ENCODE measurements around the gene RANBP17.
A peak's percentile ranks its signal among the peaks of the same experiment; 100 is the strongest.
"Not testable (repeated sequence)": the region's sequence is repeated elsewhere in the genome, so short reads cannot be mapped to it uniquely, and the experiment has no call there.

RANBP17 gene

DNA sequence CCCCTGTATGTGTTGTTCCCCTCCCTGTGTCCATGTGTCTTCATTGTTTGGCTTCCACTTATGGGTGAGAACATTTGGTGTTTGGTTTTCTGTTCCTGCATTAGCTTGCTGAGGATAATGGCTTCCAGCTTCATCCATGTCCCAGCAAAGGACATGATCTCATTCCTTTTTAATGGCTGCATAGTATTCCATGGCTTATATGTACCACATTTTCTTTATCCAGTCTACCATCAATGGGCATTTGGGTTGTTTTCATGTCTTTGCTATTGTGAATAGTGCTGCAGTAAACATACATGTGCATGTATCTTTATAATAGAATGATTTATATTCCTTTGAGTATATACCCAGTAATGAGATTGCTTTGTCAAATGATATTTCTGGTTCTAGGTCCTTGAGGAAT is 8.6 kb downstream of the RANBP17 start:
- DNase-seq, result not testable (repeated sequence)

DNA sequence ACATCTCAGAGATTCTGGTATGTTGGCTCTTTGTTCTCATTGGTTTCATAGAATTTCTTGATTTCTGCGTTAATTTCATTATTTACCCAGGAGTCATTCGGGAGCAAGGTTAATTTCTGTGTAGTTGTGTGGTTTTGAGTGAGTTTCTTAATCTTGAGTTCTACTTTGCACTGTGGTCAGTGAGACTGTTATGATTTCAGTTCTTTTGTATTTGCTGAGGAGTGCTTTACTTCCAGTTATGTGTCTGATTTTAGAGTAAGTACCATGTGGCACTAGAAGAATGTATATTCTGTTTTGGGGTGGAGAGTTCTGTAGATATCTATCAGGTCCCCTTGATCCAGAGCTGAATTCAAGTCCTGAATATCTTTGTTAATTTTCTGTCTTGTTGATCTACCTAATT is 12.2 kb downstream of the RANBP17 start:
- DNase-seq, result no peak

DNA sequence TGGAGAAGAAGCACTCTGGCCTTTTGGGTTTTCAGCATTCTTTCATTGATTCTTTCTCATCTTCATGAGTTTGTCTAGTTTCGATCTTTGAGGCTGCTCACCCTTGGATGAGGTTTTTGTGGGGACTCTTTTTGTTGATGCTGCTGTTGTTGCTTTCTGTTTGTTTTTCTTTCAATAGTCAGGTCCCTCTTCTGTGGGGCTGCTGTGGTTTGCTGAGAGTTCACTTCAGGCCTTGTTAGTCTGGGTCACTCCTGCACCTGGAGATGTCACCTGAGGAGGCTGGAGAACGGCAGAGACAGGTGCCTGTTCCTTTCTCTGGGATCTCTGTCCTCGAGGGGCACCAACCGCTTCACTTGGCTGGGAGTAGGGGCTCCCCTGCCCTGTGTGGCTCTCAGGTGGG is 14.0 kb downstream of the RANBP17 start:
- no peak for DNase-seq

DNA sequence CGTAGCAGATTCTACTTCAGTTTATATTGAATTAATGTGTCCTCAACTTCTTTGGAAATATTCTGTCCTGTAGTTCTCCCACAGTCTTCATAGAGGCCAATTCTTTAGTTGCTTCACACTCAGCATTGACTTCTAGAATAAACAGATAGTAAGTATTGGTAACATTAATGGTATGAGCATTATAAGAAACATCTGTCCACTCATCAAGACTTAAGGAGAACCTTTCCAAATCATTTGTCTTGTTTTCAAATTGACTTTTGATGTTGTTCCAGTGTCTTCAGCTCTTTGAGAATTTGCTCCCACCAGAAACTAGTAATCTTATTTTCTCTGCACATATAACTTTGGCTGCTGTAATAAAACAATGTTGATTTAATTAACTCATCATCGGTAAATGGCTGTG is 18.3 kb downstream of the RANBP17 start:
- DNase-seq, result no peak

DNA sequence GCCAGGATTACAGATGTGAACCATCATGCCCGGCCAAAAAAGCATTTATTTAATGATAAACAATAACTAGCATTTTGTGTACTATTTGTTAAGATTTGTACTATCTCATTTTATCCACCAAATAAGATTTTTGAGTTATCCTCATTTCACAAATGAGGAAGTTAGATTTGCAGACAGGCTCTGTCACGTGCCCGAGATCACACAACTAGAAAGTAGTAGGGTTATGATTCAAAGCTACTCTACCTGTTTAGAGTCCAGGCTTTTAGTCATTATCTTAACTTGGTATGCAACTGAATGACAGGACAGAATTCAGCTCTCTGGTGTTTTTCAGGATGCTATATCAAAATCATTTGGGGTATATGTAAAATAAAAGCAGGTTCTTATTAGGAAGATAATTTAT is 20.5 kb downstream of the RANBP17 start:
- no peak for DNase-seq

DNA sequence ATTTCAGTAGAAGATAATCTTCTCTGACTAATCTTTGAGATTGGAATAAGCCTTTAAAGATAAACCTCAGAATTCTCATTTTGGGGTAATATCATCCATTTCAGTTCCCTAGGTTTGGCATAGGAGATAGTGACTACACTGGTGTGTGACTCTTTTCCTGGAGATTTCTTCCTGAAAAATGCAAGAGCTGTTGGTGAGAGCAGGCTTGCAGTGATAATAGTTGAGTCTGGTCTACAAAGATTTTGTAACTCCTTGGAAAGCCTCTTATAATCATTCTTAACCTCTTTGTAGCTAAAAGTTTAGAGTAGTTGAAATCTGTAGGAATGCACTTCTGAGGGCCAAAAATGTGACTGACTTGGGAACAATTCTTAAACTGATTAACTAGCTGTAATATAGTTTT is 23.4 kb downstream of the RANBP17 start:
- DNase-seq, result no peak

DNA sequence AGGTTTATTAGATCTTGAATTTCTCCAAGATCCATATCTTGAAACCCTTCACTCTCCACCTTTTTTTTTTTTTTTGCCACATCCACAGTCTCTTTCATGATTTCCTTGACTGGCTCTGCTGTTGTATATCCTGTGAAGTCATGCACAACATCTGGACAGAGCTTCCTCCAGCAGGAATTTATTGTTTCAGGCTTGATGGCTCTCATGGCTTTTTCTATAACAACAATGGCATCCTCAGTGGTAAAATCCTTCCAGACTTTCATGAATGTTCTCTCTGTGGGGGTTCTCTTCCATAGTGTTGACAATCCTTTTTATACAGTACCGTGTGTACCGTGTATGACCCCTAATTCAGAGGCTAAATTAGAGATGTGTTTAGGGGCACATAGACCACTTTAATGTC is 24.0 kb downstream of the RANBP17 start:
- DNase-seq, result no peak

DNA sequence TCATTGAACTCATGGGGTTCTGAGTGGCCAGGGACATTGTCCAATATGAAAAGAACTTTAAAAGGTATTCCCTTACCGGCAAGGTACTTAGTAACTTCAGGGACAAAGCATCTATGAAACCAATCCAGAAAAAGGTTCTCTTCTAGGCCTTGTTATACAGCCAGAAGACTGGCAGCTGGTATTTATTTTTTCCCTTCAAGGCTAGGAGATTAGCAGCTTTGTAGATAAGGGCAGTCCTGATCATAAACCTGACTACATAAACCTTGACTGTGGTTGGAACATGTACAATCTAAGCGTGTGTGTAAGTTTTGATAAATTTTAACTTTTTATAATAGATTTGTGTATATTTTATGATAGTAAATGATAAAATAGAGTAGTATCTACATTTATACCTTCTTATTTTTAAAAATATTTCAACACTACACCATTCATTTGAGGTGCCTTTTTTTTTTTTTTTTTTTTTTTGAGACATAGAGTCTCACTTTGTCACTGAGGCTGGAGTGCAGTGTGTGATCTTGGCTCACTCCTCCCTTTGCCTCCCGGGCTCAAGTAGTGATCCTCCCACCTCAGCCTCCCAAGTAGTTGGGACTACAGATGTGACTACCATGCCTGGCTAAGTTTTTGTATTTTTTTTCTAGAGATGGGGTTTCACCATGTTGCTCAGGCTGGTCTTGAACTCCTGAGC is 24.5 kb downstream of the RANBP17 start:
- DNase-seq, result no peak

DNA sequence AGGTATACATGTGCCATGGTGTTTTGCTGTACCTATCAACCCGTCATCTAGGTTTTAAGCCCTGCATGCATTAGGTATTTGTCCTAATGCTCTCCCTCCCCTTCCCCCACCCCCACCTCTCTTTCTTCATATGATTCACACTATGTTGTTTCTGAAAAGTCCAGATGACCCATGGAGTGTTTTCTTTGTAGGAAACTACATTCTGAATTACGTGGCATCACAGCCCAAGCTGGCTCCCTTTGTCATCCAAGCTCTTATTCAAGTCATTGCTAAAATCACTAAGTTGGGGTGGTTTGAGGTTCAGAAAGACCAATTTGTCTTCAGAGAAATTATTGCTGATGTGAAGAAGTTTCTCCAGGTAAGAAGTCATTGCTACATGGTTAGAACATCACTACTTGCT is 30.4 kb downstream of the RANBP17 start:
- DNase-seq, result no peak

DNA sequence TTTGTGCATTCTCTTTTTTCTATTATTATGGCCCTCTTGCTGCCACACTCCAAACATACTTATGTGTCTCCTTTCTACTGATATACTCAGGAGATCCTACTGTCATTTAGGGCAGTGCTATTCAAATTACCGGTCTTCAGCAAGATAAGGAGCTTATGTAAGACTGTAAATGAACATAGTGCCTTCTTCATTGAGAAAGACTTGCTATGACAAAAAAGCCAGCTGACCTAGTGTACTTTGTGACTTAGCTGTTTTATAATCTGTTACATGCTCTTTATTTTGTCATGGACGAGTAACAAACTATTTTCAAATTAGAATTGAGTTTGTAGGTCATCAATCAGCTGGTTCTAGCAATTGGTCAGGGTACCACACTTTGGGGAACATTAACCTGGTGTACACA is 32.8 kb downstream of the RANBP17 start:
- DNase-seq, result no peak

DNA sequence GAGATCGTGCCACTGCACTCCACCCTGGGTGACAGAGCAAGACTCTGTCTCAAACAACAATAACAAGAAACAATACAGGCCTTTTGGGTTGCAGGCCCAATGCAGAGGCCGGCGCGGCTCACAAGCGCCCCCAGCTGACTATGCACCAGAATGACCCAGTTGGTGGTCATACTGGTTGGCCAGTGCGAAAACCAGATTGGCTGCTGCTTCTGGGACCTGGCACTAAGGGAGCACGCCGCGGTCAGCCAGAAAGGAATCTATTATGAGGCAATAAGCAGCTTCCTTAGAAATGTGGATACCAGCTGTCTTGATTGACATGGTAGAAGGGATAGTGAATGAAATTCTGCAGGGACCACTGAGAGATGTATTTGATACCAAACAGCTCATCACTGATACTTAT is 35.0 kb downstream of the RANBP17 start:
- peak; percentile 92 for DNase-seq

DNA sequence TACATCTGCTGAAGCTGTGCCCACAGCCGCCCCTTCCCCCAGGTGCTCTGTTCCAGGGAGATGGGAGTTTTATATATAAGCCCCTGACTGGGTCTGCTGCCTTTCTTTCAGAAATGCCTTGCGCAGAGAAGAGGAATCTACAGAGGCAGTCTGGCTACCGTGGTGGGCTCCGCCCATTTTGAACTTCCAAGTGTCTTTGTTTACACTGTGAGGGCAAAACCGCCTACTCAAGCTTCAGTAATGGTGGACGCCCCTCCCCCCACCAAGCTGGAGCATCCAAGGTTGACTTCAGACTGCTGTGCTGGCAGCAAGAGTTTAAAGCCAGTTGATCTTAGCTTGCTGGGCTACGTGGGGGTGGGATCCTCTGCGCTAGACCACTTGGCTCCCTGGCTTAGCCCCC is 41.3 kb downstream of the RANBP17 start:
- DNase-seq, result peak; percentile 53

DNA sequence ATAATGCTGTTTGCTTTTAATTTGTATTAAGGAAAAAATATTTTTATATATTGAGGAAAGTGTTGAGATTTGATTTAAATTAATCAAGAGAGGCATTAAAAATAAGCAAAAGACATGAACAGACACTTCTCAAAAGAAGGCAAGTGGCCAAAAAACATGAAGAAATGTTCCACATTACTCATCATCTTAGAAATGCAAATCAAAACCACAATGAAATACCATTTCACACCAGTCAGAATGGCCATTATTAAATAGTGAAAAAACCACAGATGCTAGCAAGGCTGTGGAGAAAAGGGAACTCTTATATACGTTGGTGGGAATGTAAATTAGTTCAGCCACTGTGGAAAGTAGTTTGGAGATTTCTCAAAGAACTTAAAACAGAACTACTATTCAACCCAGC is 45.9 kb downstream of the RANBP17 start:
- no peak for DNase-seq

DNA sequence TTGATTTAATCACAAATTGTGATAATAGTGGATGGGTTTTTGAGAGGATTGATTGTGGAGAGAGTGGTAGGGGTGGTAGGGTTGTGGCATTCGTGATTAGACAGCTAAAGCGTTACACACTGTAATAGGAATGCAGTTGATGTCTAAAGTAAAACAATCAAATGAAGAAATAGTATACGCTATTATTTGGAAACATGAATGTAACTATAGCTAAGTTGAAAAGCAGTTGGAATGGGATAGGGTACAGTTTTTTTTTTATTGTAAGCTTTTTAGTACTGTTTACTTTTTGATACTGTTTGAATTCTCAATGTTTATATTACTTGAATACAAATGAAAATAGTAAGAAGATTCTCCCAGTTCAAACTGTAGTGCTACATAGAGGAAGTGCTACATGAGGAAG is 51.8 kb downstream of the RANBP17 start:
- DNase-seq, result no peak

DNA sequence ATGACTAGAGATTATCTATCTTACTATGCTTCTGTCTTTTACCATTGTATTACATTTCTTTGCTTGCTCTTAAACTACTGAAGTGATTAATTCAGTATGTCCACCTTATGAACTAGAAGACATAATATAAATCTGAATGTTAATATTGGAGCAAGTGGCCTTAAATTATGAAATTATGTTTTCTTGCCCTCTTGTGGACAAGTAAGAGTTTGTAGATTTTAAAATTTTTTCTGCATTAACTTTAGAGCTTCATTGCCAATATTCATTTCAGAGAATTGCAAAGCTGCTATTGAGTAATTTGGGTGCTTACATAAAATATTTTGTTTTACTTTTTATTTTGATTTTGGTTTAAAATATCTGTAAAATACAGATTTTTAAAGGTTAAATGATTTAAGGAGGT is 55.3 kb downstream of the RANBP17 start:
- DNase-seq, result no peak

DNA sequence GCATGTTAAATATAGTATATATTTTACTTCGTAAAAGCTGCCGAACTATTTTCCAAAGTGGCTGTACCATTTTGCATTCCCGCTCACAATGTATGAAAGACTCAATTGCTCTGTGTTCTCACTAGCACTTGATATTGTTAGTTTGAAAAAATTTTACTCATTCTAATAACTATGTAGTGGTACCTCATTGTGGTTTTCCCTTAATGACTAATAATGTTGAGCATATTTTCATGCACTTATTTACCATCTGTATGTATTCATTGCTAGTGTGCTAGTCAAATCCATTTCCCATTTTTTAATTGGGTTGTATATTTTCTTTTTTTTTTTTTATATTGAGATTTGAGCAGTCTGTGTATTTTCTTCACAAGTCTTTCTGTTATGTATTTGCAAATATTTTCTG is 58.4 kb downstream of the RANBP17 start:
- no peak for DNase-seq

DNA sequence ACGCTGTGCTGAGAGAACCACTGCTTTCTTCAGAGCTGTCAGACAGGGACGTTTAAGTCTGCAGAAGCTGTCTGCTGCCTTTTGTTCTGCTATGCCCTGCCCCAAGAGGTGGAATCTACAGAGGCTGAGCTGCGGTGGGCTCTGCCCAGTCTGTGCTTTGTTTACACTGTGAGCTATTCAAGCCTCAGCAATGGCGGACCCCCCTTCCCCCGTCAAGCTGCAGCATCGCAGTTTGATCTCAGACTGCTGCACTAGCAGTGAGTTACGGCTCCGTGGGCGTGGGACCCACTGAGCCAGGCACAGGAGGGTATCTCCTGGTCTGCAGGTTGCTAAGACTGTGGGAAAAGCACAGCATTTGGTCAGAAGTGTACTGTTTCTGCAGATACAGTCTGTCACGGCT is 60.5 kb downstream of the RANBP17 start:
- DNase-seq, result peak; percentile 48

DNA sequence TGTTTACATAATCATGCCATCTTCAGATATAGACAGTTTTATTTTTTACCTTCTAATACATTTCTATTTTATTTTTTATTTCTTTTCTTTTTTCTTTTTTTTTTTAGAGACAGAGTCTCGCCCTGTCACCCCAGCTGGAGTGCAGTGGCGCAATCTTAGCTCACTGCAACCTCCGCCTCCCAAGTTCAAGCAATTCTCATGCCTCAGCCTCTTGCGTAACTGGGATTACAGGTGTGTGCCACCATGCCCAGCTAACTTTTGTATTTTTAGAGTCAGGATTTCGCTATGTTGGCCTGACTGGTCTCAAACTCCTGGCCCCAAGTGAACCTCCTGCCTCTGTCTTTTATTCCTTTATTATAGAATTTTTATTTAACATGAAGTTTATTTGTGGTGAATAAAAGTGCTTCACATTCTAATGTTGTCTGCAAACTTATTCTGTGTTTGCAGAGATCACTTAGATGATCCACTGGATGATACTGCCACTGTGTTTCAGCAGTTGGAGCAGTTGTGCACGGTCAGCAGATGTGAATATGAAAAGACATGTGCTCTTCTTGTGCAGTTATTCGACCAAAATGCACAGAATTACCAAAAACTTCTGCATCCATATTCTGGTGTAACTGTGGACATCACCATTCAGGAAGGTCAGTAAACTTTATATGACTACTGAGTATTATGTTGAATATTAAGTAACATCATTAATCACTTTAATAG is 62.2 kb downstream of the RANBP17 start:
- no peak for DNase-seq

DNA sequence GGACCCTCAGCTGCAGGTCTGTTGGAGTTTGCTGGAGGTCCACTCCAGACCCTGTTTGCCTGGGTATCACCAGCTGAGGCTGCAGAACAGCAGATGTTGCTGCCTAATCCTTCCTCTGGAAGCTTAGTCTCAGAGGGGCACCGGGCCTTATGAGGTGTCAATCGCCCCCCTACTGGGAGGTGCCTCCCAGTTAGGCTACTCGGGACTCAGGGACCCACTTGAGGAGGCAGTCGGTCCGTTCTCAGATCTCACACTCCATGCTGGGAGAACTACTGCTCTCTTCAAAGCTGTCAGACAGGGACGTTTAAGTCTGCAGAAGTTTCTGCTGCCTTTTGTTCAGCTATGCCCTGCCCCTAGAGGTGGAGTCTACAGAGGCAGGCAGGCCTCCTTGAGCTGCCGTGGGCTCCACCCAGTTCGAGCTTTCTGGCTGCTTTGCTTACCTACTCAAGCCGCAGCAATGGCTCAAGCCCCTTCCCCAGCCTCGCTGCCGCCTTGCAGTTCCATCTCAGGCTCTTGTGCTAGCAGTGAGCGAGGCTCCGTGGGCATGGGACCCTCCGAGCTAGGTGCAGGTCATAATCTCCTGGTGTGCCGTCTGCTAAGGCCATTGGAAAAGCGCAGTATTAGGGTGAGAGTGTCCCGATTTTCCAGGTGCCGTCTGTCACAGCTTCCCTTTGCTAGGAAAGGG is 73.9 kb downstream of the RANBP17 start:
- DNase-seq, result not testable (repeated sequence)

DNA sequence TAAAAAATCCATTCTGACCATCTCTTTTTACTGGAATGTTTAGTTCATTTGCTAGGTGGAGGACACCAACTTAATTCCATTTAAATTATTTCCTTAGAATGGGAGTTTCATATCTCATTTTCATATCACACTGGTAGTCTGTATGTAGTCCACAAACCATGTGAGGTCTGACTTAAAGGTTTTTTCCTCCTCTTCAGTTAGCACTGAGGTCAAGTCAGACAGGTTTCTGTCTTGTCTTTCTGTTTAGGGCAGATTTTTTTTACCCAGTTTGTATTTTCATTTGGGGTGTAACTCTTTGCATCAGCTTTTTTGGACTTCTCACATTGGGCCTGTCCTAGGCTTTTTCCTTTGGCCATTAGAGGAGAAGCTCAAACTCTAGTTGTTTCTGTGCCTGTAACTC is 75.3 kb downstream of the RANBP17 start:
- no peak for DNase-seq

DNA sequence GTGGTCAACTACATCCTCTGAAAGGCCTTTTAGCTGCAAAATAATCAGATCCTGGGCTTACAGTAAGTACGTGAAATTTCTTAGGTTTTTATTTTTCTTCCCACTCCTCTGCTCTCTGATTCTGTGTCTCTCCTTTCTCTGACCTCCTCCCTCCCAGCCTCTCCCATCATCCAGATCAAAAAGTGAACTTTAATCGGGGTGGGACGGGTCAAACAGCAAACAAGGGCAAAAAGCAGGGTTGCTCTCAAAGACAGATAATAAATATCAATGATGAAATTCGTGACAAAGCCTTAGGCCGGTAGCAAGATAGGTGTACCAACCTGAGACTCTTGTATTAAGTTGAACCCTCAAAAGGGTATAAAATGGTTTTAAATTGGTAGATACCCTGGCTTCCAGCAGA is 76.1 kb downstream of the RANBP17 start:
- no peak for DNase-seq

DNA sequence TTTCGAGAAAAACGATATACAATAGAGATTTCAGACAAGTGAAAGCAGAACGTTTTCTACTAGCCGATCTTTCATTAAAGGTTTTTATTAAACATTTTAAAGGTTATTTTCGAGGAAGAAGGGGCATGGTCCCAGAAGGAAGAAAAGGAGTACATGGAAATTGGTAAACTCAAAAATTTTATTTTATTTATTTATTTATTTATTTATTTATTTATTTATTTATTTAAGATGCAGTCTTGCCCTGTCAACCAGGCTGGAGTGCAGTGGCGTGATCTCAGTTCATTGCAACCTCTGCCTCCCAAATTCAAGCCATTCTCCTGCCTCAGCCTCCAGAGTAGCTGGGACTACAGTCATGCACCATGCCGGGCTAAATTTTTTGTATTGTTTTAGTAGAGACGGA is 77.4 kb downstream of the RANBP17 start:
- no peak for DNase-seq

DNA sequence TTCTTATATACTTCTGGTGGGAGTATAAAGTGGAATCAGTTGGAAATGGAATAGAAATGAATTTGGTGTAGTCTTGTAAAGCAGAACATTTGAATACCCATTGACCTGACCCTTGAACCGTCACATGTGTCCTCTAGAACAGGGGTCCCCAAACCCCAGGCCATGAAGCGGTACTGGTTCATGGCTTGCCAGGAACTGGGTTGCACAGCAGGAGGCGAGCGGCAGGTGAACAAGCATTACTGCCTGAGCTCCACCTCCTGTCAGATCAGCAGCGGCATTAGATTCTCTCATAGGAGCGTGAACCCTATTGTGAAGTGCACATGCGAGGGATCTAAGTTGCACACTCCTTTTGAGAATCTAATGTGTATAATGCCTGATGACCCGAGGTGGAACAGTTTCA is 80.0 kb downstream of the RANBP17 start:
- DNase-seq, result no peak

DNA sequence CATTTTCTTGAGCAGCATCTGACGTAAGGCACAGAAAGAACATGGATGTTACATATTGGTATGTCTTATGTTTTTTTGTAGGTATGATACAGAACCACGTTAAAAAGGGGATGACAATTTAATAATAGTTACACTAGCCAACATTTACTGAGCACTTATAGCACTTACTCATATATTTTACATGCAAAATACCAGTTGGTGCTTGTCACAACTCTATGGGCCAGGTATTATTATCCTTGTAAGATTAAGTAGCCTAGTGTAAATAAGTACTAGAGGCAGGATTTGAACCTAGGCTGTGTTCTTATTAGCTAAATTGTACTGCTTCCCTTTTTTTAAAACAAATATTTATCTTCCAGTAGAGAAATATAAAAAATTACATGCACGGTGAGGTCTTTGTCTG is 83.5 kb downstream of the RANBP17 start:
- no peak for DNase-seq
